ENCODE results near the gene CYFIP2. TPM values are rescaled to one million over a fixed set of nuclear protein-coding genes. Genes with fewer than 3 reads are reported as not detected.
A peak's percentile ranks its signal among the peaks of the same experiment; 100 is the strongest.

CYFIP2 gene
- total RNA-seq, 1 experiment from 2014 or later, result 74.7 TPM

- no peak overlapping the region for H2BK5ac ChIP-seq (ENCODE audit: insufficient read length, low read length)
- no peak overlapping the region for H2BK120ac ChIP-seq (ENCODE audit: low read depth, low read length, poor library complexity, severe bottlenecking)
- H2BK20ac ChIP-seq (ENCODE audit: low read depth, low read length, poor library complexity, severe bottlenecking), result no peak overlapping the region
- no peaks in the 10 kb centered on the region for H3K9me3 ChIP-seq (ENCODE audit: control insufficient read depth, low read depth, low read length)
- no peak overlapping the region for H3K9ac ChIP-seq (ENCODE audit: extremely low read depth, insufficient read length, low read length)
- H2BK15ac ChIP-seq (ENCODE audit: low read depth, low read length), result no peak overlapping the region
- H3K79me2 ChIP-seq (ENCODE audit: insufficient read depth, low read length), result no peaks in the 10 kb centered on the region
- no CpG with 5 or more reads among the region's 2 CpGs for WGBS (ENCODE audit: extremely low coverage, insufficient read length, low lambda C conversion rate)
- H3K79me1 ChIP-seq (ENCODE audit: insufficient read depth, low read depth, low read length, poor library complexity, severe bottlenecking), result no peaks in the 10 kb centered on the region
- no peak overlapping the region for H2AK5ac ChIP-seq (ENCODE audit: insufficient read length, low read length)
- H2BK12ac ChIP-seq (ENCODE audit: insufficient read length, low read depth, low read length), result no peak overlapping the region
- no peak overlapping the region for H3T11ph ChIP-seq (ENCODE audit: low read length)
- Mint-ChIP-seq H3K27ac (no peak overlapping the region; a peak in 1 of 7 replicates), H3K27me3 (ENCODE audit: low read depth) (no peaks in the 10 kb centered on the region; the same call in 1 of the 2 replicates), H3K36me3 (ENCODE audit: insufficient read depth in 1 of 3, low read depth in 3 of 3) (no peaks in the 10 kb centered on the region), H3K4me3 (no peak overlapping the region), H3K9me3 (no peaks in the 10 kb centered on the region; a peak in 1 of 5 replicates), H3K4me1 (no peaks in the 10 kb centered on the region)
- no peak overlapping the region for H4K5ac ChIP-seq (ENCODE audit: insufficient read length, low read depth, low read length)
- H3K27ac ChIP-seq (ENCODE audit: insufficient read length, low read depth, low read length), result no peak overlapping the region
- no peak overlapping the region for H4K91ac ChIP-seq (ENCODE audit: insufficient read length, low read depth, low read length)
- H3K23me2 ChIP-seq (ENCODE audit: insufficient read length, low read depth, low read length, poor library complexity, severe bottlenecking), result no peaks in the 10 kb centered on the region
- H3K27me3 ChIP-seq (ENCODE audit: insufficient read depth, low read length), result no peaks in the 10 kb centered on the region
- no peak overlapping the region for H4K8ac ChIP-seq (replicated peaks; ENCODE audit: insufficient read length, low read depth, low read length)
- no peak overlapping the region for H3K14ac ChIP-seq (ENCODE audit: insufficient read depth, low read length)
- H3K4me2 ChIP-seq (ENCODE audit: insufficient read depth, insufficient read length, low read length), result no peak overlapping the region
- no peak overlapping the region for H3K23ac ChIP-seq (ENCODE audit: insufficient read length, low read depth, low read length)
- TF ChIP-seq CTCF (conservative IDR thresholded peaks at IDR 0.05), result peak; percentile 85
- H3K56ac ChIP-seq (ENCODE audit: insufficient read length, low read depth, low read length), result no peak overlapping the region
- no peaks in the 10 kb centered on the region for H4K20me1 ChIP-seq (ENCODE audit: control insufficient read depth, insufficient read depth, insufficient read length)
- no peaks in the 10 kb centered on the region for H3K4me1 ChIP-seq (ENCODE audit: insufficient read depth, low read length)
- H3K4ac ChIP-seq (ENCODE audit: low read depth, low read length), result no peak overlapping the region
- peak; percentile 55 for DNase-seq
- no peak overlapping the region for H3K18ac ChIP-seq (ENCODE audit: insufficient read length, low read depth, low read length)
- H2AFZ ChIP-seq (ENCODE audit: low read length), result no peak overlapping the region
Observed at GRCh38 chr5:157253547-157253946, 12.4 kb upstream of the CYFIP2 start.
